ENCODE results near the gene TRIM46. TPM values are rescaled to one million over a fixed set of nuclear protein-coding genes. Genes with fewer than 3 reads are reported as not detected.

TRIM46 gene
- total and polyA plus RNA-seq, 2 of the 13 experiments (the other 11 are each of a cell fraction or from before 2014, with no cell fraction given) = 0.04 to 0.09 TPM

GRCh38 chr1:155139895-155140629 lies 33.6 kb upstream of the TRIM46 start, which contains the start of gene DPM3 (continued):
- TF ChIP-seq ZBTB4 (CRISPR knock-in tag; IDR thresholded peaks at IDR 0.05; ENCODE audit: borderline replicate concordance) (no peak), CCAR2 (optimal IDR thresholded peaks at IDR 0.05; ENCODE audit: low read depth, low read length) (no peak), U2AF1 (optimal IDR thresholded peaks at IDR 0.05; ENCODE audit: low read depth, low read length) (peak; percentile 44), ZNF580 (CRISPR knock-in tag; IDR thresholded peaks at IDR 0.05; ENCODE audit: borderline replicate concordance, low read depth) (0 out of 2 replicates have a peak, but pooled peaks have one; percentile 56), CREB1 (IDR thresholded peaks at IDR 0.05) (no peak), CREB1 (CRISPR knock-in tag; IDR thresholded peaks at IDR 0.05) (peak; percentile 53), ZNF816 (CRISPR knock-in tag; IDR thresholded peaks at IDR 0.05; ENCODE audit: borderline replicate concordance) (no peak)

GRCh38 chr1:155140630-155140953 lies 33.1 kb upstream of the TRIM46 start:
- in situ Hi-C loops (cut with HindIII; ENCODE audit: extremely low pct_ligation_motif_present, low pct_unique_long_range_greater_than_20kb) = no loop called here
- POLR2A ChIA-PET = interaction anchor here (1.0 to 7.4 kb wide), 4 partner anchors 10 to 32 kb away, joined by 5 to 144 read pairs (median 8); partner anchors contain the start of genes EFNA1 and KRTCAP2
- no peak for ATAC-seq
- TF ChIP-seq ZBTB10 (CRISPR knock-in tag; IDR thresholded peaks at IDR 0.05; ENCODE audit: borderline replicate concordance) (no peak; the same call in 1 of the 2 replicates), ZNF891 (CRISPR knock-in tag; IDR thresholded peaks at IDR 0.05) (peak; percentile 14; the same call in 1 of the 2 replicates), CBFB (CRISPR knock-in tag; IDR thresholded peaks at IDR 0.05) (no peak), MLXIP (CRISPR knock-in tag; IDR thresholded peaks at IDR 0.05; ENCODE audit: borderline replicate concordance) (no peak)

More at GRCh38 chr1:155140630-155140953, 33.1 kb upstream of the TRIM46 start:
- DNase-seq (ENCODE audit: low spot score) (no peak), FAIRE-seq (no peak)
- Histone ChIP-seq H3K4me1 (ENCODE audit: insufficient read depth, low read length) (peaks cover 39% of the 10 kb centered on the region), H3K4me3 (replicated peaks in 1 of 3; ENCODE audit: insufficient read depth in 1 of 3, low read depth in 2 of 3, low read length in 3 of 3) (peak overlapping the region; percentile 67 to 97 (median 86); a peak in 5 of 6 replicates), H3K27ac (ENCODE audit: extremely low read length, insufficient read depth, low read length) (no peak overlapping the region), H3K36me3 (replicated peaks in 1 of 2; ENCODE audit: control insufficient read depth in 1 of 2, insufficient read depth in 2 of 2, low read length in 2 of 2) (peaks cover 0 to 7% of the 10 kb centered on the region in 2 experiments; a peak in 1 of 5 replicates), H3K4me2 (ENCODE audit: low read depth, low read length) (peak overlapping the region; percentile 96), H2AFZ (ENCODE audit: low read length) (peak overlapping the region; percentile 82), H3K9ac (ENCODE audit: insufficient read depth, low read depth, low read length) (peak overlapping the region; percentile 83; the same call in 1 of the 2 replicates), H4K20me1 (ENCODE audit: insufficient read depth, low read length) (no peaks in the 10 kb centered on the region), H3K27me3 (ENCODE audit: control insufficient read depth in 1 of 2, insufficient read depth in 2 of 2, low read length in 2 of 2) (no peaks in the 10 kb centered on the region; a peak in 1 of 5 replicates), H3K9me3 (ENCODE audit: low read length) (no peaks in the 10 kb centered on the region), H3K79me2 (ENCODE audit: insufficient read depth, low read length) (peaks cover 28% of the 10 kb centered on the region)
- WGBS (ENCODE audit: low lambda C conversion rate) = 10% methylated on average over 9 of the region's 11 CpGs
- CTCF ChIA-PET (ENCODE audit: low intra/inter-chr PET ratio, low total read pairs) = interaction anchor here (1.1 kb wide), 1 partner anchor 47 kb away, joined by 3 read pairs; no protein-coding TSS in a partner anchor
- intact Hi-C loops (cut with micrococcal nuclease; ENCODE audit: unreplicated experiment) = loop anchor here (1.0 kb wide), 1 partner anchor 46 kb away; no protein-coding TSS in a partner anchor
- no TSS peak for BruUV-seq (replicated peaks)
